HepG2 (cell line): Measurements from ENCODE around the gene GABRR2. TPM values are rescaled to one million over a fixed set of nuclear protein-coding genes. Genes with fewer than 3 reads are reported as not detected.

Experiments
- ARNT2 ChIP-seq: sonication (generic); formaldehyde crosslinking; IDR thresholded peaks from 2 replicates; pipeline ENCODE4 v1.8.0; 2022; ENCODE audit warnings: mild to moderate bottlenecking, low read depth, missing genetic modification reagents, moderate library complexity
- IRX3 ChIP-seq: sonication (generic); formaldehyde crosslinking; IDR thresholded peaks from 2 replicates; pipeline ENCODE4 v1.8.1; 2023; ENCODE audit warnings: mild to moderate bottlenecking, low read depth, missing genetic modification reagents, borderline replicate concordance
- PCBP1 ChIP-seq: fragments of 200-400 bp; formaldehyde crosslinking; IDR thresholded peaks from 2 replicates; pipeline ENCODE4 v1.6.1; 2017; ENCODE audit warnings: mild to moderate bottlenecking, low read depth, low read length, borderline replicate concordance
- RELA ChIP-seq: sonication (generic); formaldehyde crosslinking; IDR thresholded peaks from 2 replicates; pipeline ENCODE4 v1.4.0; 2020; ENCODE audit warnings: missing genetic modification reagents
- TBP ChIP-seq: sonication (generic); formaldehyde crosslinking; IDR thresholded peaks from 2 replicates; pipeline ENCODE4 v1.5.0; 2020; ENCODE audit warnings: missing genetic modification reagents
- TCF7L2 ChIP-seq: IDR thresholded peaks from 2 replicates; pipeline ENCODE4 v1.6.1; 2011; ENCODE audit warnings: mild to moderate bottlenecking, low read depth, low read length, moderate library complexity
- TMF1 ChIP-seq: sonication (generic); formaldehyde crosslinking; IDR thresholded peaks from 2 replicates; pipeline ENCODE4 v1.8.1; 2022; ENCODE audit warnings: low read depth, missing genetic modification reagents
- ZBTB37 ChIP-seq: sonication (generic); formaldehyde crosslinking; IDR thresholded peaks from 2 replicates; pipeline ENCODE4 v1.4.0; 2020; ENCODE audit warnings: mild to moderate bottlenecking, missing genetic modification reagents
- ZFP62 ChIP-seq: sonication (generic); formaldehyde crosslinking; IDR thresholded peaks from 2 replicates; pipeline ENCODE4 v1.4.0; 2020; ENCODE audit warnings: missing genetic modification reagents
- ZGPAT ChIP-seq: IDR thresholded peaks from 2 replicates; pipeline ENCODE4 v1.6.1; 2016; ENCODE audit warnings: mild to moderate bottlenecking
- ZMYM4 ChIP-seq: sonication (generic); formaldehyde crosslinking; IDR thresholded peaks from 2 replicates; pipeline ENCODE4 v1.8.1; 2023; ENCODE audit warnings: mild to moderate bottlenecking, missing genetic modification reagents
- ZNF235 ChIP-seq: sonication (generic); formaldehyde crosslinking; IDR thresholded peaks from 2 replicates; pipeline ENCODE4 v1.8.1; 2023; ENCODE audit warnings: mild to moderate bottlenecking, missing genetic modification reagents, borderline replicate concordance
- ZNF501 ChIP-seq: sonication (generic); formaldehyde crosslinking; IDR thresholded peaks from 2 replicates; pipeline ENCODE4 v1.5.1; 2020; ENCODE audit warnings: mild to moderate bottlenecking, moderate library complexity, missing genetic modification reagents
- ZNF543 ChIP-seq: sonication (generic); formaldehyde crosslinking; IDR thresholded peaks from 2 replicates; pipeline ENCODE4 v1.4.0; 2020; ENCODE audit warnings: mild to moderate bottlenecking, missing genetic modification reagents
- ZXDC ChIP-seq: sonication (generic); formaldehyde crosslinking; IDR thresholded peaks from 2 replicates; pipeline ENCODE4 v1.5.0; 2020; ENCODE audit warnings: mild to moderate bottlenecking, missing genetic modification reagents
- polyA plus RNA-seq, 8 experiments: library from polyadenylated mRNA; depleted of rRNA in 3 of 8; stranded (reverse) in 7 of 8; unstranded in 1 of 8; fragments of >200 nt; fragmentation: Illumina TruSeq in 4 of 8; extraction: Trizol in 4 of 8; gene quantifications; 2 replicates each; pipeline versions ENCODE4 v1.2.1 to v1.2.3, GENCODE V29; 2011 to 2016; ENCODE audit warnings: low read depth in 4 of 8, missing spikeins in 1 of 8, mixed read lengths in 1 of 8; ENCODE audit not compliant: insufficient read depth in 1 of 8
- total RNA-seq, 5 experiments: library from RNA; depleted of rRNA; stranded (reverse); fragments of >200 nt; fragmentation: Illumina TruSeq; extraction: Trizol; gene quantifications; 2 replicates each; pipeline ENCODE4 v1.2.3, GENCODE V29; 2016; ENCODE audit warnings: low read depth in 1 of 5
- TF ChIP-seq, protein P1 (sequence below): sonication (generic); formaldehyde crosslinking; conservative IDR thresholded peaks from 2 replicates; pipeline ENCODE4 v1.8.0; 2022; ENCODE audit warnings: missing genetic modification reagents
- TF ChIP-seq, protein P2 (sequence below): sonication (generic); formaldehyde crosslinking; IDR thresholded peaks from 2 replicates; pipeline ENCODE4 v1.4.0; 2020; ENCODE audit warnings: mild to moderate bottlenecking, missing genetic modification reagents, borderline replicate concordance
- TF ChIP-seq, protein P3 (sequence below): sonication (generic); formaldehyde crosslinking; IDR thresholded peaks from 2 replicates; pipeline ENCODE4 v1.8.1; 2023; ENCODE audit warnings: mild to moderate bottlenecking, missing genetic modification reagents, borderline replicate concordance

The GABRR2 gene
- total and polyA plus RNA-seq, 2 of the 13 experiments (the other 11 are each of a cell fraction or from before 2014, with no cell fraction given) = 0.13 TPM; not detected in 1

GRCh38 chr6:89352278-89353117 is 37.4 kb upstream of the GABRR2 start, which contains the start of gene UBE2J1 (continued):
- peak; percentile 23 for TF ChIP-seq ZXDC
- TF ChIP-seq ZNF235 (CRISPR knock-in tag) = no peak
- TF ChIP-seq TBP = no peak
- TF ChIP-seq PCBP1 = no peak
- TF ChIP-seq, protein P1, sequence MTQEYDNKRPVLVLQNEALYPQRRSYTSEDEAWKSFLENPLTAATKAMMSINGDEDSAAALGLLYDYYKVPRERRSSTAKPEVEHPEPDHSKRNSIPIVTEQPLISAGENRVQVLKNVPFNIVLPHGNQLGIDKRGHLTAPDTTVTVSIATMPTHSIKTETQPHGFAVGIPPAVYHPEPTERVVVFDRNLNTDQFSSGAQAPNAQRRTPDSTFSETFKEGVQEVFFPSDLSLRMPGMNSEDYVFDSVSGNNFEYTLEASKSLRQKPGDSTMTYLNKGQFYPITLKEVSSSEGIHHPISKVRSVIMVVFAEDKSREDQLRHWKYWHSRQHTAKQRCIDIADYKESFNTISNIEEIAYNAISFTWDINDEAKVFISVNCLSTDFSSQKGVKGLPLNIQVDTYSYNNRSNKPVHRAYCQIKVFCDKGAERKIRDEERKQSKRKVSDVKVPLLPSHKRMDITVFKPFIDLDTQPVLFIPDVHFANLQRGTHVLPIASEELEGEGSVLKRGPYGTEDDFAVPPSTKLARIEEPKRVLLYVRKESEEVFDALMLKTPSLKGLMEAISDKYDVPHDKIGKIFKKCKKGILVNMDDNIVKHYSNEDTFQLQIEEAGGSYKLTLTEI (CRISPR knock-in tag) = no peak
- no peak for TF ChIP-seq TCF7L2
- TF ChIP-seq TMF1 = 0 out of 2 replicates have a peak, but pooled peaks have one; percentile 24
- peak; percentile 86; the same call in 1 of the 2 replicates for TF ChIP-seq ZGPAT (CRISPR knock-in tag)
- TF ChIP-seq, protein P2, sequence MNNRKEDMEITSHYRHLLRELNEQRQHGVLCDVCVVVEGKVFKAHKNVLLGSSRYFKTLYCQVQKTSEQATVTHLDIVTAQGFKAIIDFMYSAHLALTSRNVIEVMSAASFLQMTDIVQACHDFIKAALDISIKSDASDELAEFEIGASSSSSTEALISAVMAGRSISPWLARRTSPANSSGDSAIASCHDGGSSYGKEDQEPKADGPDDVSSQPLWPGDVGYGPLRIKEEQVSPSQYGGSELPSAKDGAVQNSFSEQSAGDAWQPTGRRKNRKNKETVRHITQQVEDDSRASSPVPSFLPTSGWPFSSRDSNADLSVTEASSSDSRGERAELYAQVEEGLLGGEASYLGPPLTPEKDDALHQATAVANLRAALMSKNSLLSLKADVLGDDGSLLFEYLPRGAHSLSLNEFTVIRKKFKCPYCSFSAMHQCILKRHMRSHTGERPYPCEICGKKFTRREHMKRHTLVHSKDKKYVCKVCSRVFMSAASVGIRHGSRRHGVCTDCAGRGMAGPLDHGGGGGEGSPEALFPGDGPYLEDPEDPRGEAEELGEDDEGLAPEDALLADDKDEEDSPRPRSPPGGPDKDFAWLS (CRISPR knock-in tag) = no peak
- TF ChIP-seq ZMYM4 (CRISPR knock-in tag) = peak; percentile 77
- no peak for TF ChIP-seq ZFP62 (CRISPR knock-in tag)
- TF ChIP-seq ARNT2 (CRISPR knock-in tag) = peak; percentile 47
- TF ChIP-seq, protein P3, sequence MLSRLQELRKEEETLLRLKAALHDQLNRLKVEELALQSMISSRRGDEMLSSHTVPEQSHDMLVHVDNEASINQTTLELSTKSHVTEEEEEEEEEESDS = no peak
- TF ChIP-seq IRX3 = peak; percentile 81
- TF ChIP-seq RELA (CRISPR knock-in tag) = no peak
- TF ChIP-seq ZNF543 (CRISPR knock-in tag) = 0 out of 2 replicates have a peak, but pooled peaks have one; percentile 79
- TF ChIP-seq ZNF501 = peak; percentile 87
- TF ChIP-seq ZBTB37 = no peak
